Transverse colon (tissue), 4 donors: Measurements from ENCODE around the gene PPP2R2C. TPM values are rescaled to one million over a fixed set of nuclear protein-coding genes. Genes with fewer than 3 reads are reported as not detected.

Experiments used
- DNase-seq: peaks from one replicate; pipeline ENCODE4 v3.0.0-alpha.2; 2019
- H3K27ac ChIP-seq, 4 donors: fragments of 200-600 bp; sonication (generic); 2 replicates each; pipeline ENCODE4 v1.5.1; 2016 to 2018; ENCODE audit warnings: inconsistent platforms in 4 of 4
- H3K27me3 ChIP-seq: fragments of 200-600 bp; sonication (generic); 2 replicates; pipeline ENCODE4 v1.5.1; 2017; ENCODE audit warnings: inconsistent platforms
- H3K36me3 ChIP-seq, 4 donors: fragments of 200-600 bp; sonication (generic); 2 replicates each; pipeline ENCODE4 v1.5.1; 2017 to 2019; ENCODE audit warnings: inconsistent platforms in 4 of 4
- H3K4me1 ChIP-seq, 4 donors: fragments of 200-600 bp; sonication (generic); 2 replicates each; pipeline ENCODE4 v1.5.1; 2017 to 2020; ENCODE audit warnings: inconsistent platforms in 4 of 4
- H3K4me3 ChIP-seq, 4 donors: fragments of 200-600 bp; sonication (generic); 1 replicate in 1 of 4; 2 replicates in 3 of 4; pipeline versions ENCODE4 v1.5.1 to v1.6.1; 2017 to 2019; ENCODE audit warnings: inconsistent platforms in 4 of 4
- H3K9me3 ChIP-seq, 2 donors: fragments of 200-600 bp; sonication (generic); 2 replicates each; pipeline ENCODE4 v1.5.1; 2017 to 2019; ENCODE audit warnings: inconsistent platforms in 2 of 2
- CTCF ChIP-seq, 5 experiments: fragments of 200-600 bp in 3 of 5; fragments of 450-650 bp in 2 of 5; sonication (generic) in 3 of 5; IDR thresholded peaks; 1 replicate in 2 of 5; 2 replicates in 3 of 5; pipeline ENCODE4 v1.5.1; 2016 to 2017; ENCODE audit warnings: antibody characterized with exemption in 5 of 5, inconsistent platforms in 3 of 5, mild to moderate bottlenecking in 2 of 5, moderate library complexity in 1 of 5
- EP300 ChIP-seq: sonication (generic); formaldehyde crosslinking; IDR thresholded peaks from one replicate; pipeline ENCODE4 v1.6.1; 2017; ENCODE audit warnings: antibody characterized with exemption, low read depth
- POLR2A ChIP-seq: fragments of 450-650 bp; IDR thresholded peaks from one replicate; pipeline ENCODE4 v1.6.1; 2016; ENCODE audit warnings: antibody characterized with exemption, mild to moderate bottlenecking, moderate library complexity
- POLR2AphosphoS5 ChIP-seq, 3 donors: sonication (generic); formaldehyde crosslinking; IDR thresholded peaks; one replicate each; pipeline ENCODE4 v1.6.1; 2016; ENCODE audit warnings: antibody characterized with exemption in 3 of 3
- WGBS, 2 donors: methylation state at CpG; one replicate each; pipeline ENCODE4 v1.1.5; 2018; ENCODE audit warnings: low coverage in 1 of 2; 5-methylcytosine and 5-hydroxymethylcytosine counted together
- in situ Hi-C, 4 donors: fragments of 200-750 bp; cut with MboI; loops; one replicate each; pipeline versions ENCODE4 v1.15.0 to v1.15.1; 2017; ENCODE audit warnings: low sequenced_read_pairs in 3 of 4, low pct_ligation_motif_present in 1 of 4, low pct_unique_long_range_greater_than_20kb in 1 of 4
- intact Hi-C: fragments of 100-400 bp; cut with DNase I; formaldehyde crosslinking; loops from one replicate; pipeline ENCODE4 v1.15.1; 2023; ENCODE audit warnings: low total_unique reads
- total RNA-seq, 4 donors: library from RNA; depleted of rRNA; stranded (reverse); fragments of >200 nt; gene quantifications; one replicate each; pipeline ENCODE4 v1.1.0, GENCODE V29; 2016

Gene PPP2R2C
- total RNA-seq, 4 donors from 2014 or later: 0.27 to 8.8 (median 1.7) TPM

GRCh38 chr4:6461301-6462165, 10.9 kb downstream of the PPP2R2C start:
- TF ChIP-seq POLR2A (no peak), EP300 (no peak)
- Histone ChIP-seq H3K27ac (no peak overlapping the region), H3K36me3 (no peaks in the 10 kb centered on the region), H3K27me3 (peaks cover 5% of the 10 kb centered on the region), H3K4me3 (no peak overlapping the region), H3K4me1 (no peaks in the 10 kb centered on the region), H3K9me3 (no peaks in the 10 kb centered on the region)
- WGBS, 2 donors: 79% methylated on average over 9 of the region's 9 CpGs; no CpG with 5 or more reads in 1 of the 2 donors
- intact Hi-C loops: no loop called here
- in situ Hi-C loops: no loop called here
- DNase-seq: no peak

- WGBS, 2 donors: 65 to 73% methylated on average over 4 to 9 of the region's 9 CpGs
- in situ Hi-C loops (no loop called here), intact Hi-C loops (no loop called here)
- H3K4me1 ChIP-seq: no peaks in the 10 kb centered on the region
- H3K9me3 ChIP-seq: no peaks in the 10 kb centered on the region
- peaks cover 5% of the 10 kb centered on the region for H3K27me3 ChIP-seq
- no peak for DNase-seq
- H3K27ac ChIP-seq: no peak overlapping the region
- H3K4me3 ChIP-seq: no peak overlapping the region
- no peaks in the 10 kb centered on the region for H3K36me3 ChIP-seq
- no peak for TF ChIP-seq EP300
- no peak for TF ChIP-seq POLR2A
- no peak for TF ChIP-seq CTCF (IDR thresholded peaks at IDR 0.05)
- TF ChIP-seq POLR2AphosphoS5 (IDR thresholded peaks at IDR 0.05): no peak
Observed at GRCh38 chr4:6460876-6461275, 11.5 kb downstream of the PPP2R2C start.

GRCh38 chr4:6458528-6458927, 13.9 kb downstream of the PPP2R2C start:
- no peak for DNase-seq
- peaks cover 10% of the 10 kb centered on the region for H3K27me3 ChIP-seq
- H3K36me3 ChIP-seq: no peaks in the 10 kb centered on the region
- 73% methylated on average over 2 of the region's 2 CpGs; no CpG with 5 or more reads in 1 of the 2 donors for WGBS, 2 donors
- H3K4me3 ChIP-seq: no peak overlapping the region
- H3K4me1 ChIP-seq: no peaks in the 10 kb centered on the region
- in situ Hi-C loops (no loop called here), intact Hi-C loops (no loop called here)
- H3K27ac ChIP-seq: no peak overlapping the region
- TF ChIP-seq CTCF (IDR thresholded peaks at IDR 0.05): no peak
- no peak for TF ChIP-seq EP300
- H3K9me3 ChIP-seq: no peaks in the 10 kb centered on the region

- TF ChIP-seq CTCF (IDR thresholded peaks at IDR 0.05): no peak
- TF ChIP-seq EP300: no peak
- TF ChIP-seq POLR2AphosphoS5 (IDR thresholded peaks at IDR 0.05): no peak
- no peak for TF ChIP-seq POLR2A
- intact Hi-C loops: no loop called here
- 57 to 66% methylated on average over 4 to 11 of the region's 11 CpGs for WGBS, 2 donors
Observed at GRCh38 chr4:6456450-6456849, 16.0 kb downstream of the PPP2R2C start.

More at GRCh38 chr4:6456450-6456849, 16.0 kb downstream of the PPP2R2C start:
- DNase-seq: no peak
- H3K4me3 ChIP-seq: no peak overlapping the region
- in situ Hi-C loops: no loop called here
- H3K27me3 ChIP-seq: peaks cover 5% of the 10 kb centered on the region
- no peaks in the 10 kb centered on the region for H3K4me1 ChIP-seq
- H3K27ac ChIP-seq: no peak overlapping the region
- no peaks in the 10 kb centered on the region for H3K36me3 ChIP-seq
- no peaks in the 10 kb centered on the region for H3K9me3 ChIP-seq
